Activated naive CD4-positive, alpha-beta T cell treated with anti-CD3 and anti-CD28 coated beads, Interleukin-2, amount 50 U/mL, for 24 hours (primary cell): ENCODE measurements around the gene CELSR1.

Source experiments
- H3K27ac Mint-ChIP-seq: one replicate; pipeline ENCODE4 v1.8.0; 2021; ENCODE audit warnings: mild to moderate bottlenecking, mixed read lengths
- H3K27me3 Mint-ChIP-seq: one replicate; pipeline ENCODE4 v1.8.0; 2021; ENCODE audit warnings: mixed read lengths
- H3K36me3 Mint-ChIP-seq: one replicate; pipeline ENCODE4 v1.8.0; 2021; ENCODE audit warnings: mixed read lengths
- H3K4me1 Mint-ChIP-seq: one replicate; pipeline ENCODE4 v1.8.0; 2021; ENCODE audit warnings: mixed read lengths
- H3K4me3 Mint-ChIP-seq: one replicate; pipeline ENCODE4 v1.8.0; 2021; ENCODE audit warnings: mild to moderate bottlenecking, mixed read lengths
- H3K9me3 Mint-ChIP-seq: one replicate; pipeline ENCODE4 v1.8.0; 2021; ENCODE audit warnings: mixed read lengths

Gene CELSR1

DNA sequence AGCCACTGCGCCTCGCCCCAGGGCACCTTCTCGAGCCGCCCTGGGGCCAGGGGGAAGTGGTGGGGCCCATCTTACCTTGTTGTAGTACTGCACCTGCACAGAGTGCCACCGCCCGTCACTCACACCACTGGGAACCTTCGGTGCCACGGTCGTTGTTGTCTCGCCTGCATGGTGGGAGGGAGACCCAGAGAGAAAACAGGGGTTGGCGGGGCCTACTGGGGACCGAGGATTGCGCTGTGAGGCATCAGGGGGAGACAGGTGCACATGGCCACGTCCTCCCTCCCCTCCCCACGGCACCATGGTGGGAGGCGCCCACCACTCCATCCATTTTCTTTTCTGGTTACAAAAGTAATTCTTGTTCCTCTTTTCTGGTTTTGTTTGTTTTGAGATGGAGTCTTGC, 104.1 kb downstream of the CELSR1 start:
- H3K4me1 Mint-ChIP-seq = peaks cover 13% of the 10 kb centered on the region
- H3K27me3 Mint-ChIP-seq = no peaks in the 10 kb centered on the region
- no peaks in the 10 kb centered on the region for H3K9me3 Mint-ChIP-seq
- peak overlapping the region; percentile 65 for H3K27ac Mint-ChIP-seq
- H3K36me3 Mint-ChIP-seq = no peaks in the 10 kb centered on the region
- H3K4me3 Mint-ChIP-seq = peak overlapping the region; percentile 61

- H3K27ac Mint-ChIP-seq = peak overlapping the region; percentile 93
- no peaks in the 10 kb centered on the region for H3K27me3 Mint-ChIP-seq
- no peaks in the 10 kb centered on the region for H3K36me3 Mint-ChIP-seq
- H3K4me1 Mint-ChIP-seq = peaks cover 13% of the 10 kb centered on the region
- H3K4me3 Mint-ChIP-seq = peak overlapping the region; percentile 83
- no peaks in the 10 kb centered on the region for H3K9me3 Mint-ChIP-seq
Observed at GRCh38 chr22:46432164-46433068, 105.0 kb downstream of the CELSR1 start.

- Mint-ChIP-seq H3K9me3 (no peaks in the 10 kb centered on the region), H3K27ac (peak overlapping the region; percentile 46), H3K4me3 (no peak overlapping the region), H3K27me3 (no peaks in the 10 kb centered on the region), H3K36me3 (no peaks in the 10 kb centered on the region), H3K4me1 (peaks cover 15% of the 10 kb centered on the region)
Observed at GRCh38 chr22:46430961-46431838, 106.2 kb downstream of the CELSR1 start.

- peaks cover 2% of the 10 kb centered on the region for H3K36me3 Mint-ChIP-seq
- no peak overlapping the region for H3K27ac Mint-ChIP-seq
- H3K4me3 Mint-ChIP-seq = no peak overlapping the region
- H3K9me3 Mint-ChIP-seq = no peaks in the 10 kb centered on the region
- H3K4me1 Mint-ChIP-seq = peaks cover 25% of the 10 kb centered on the region
- no peaks in the 10 kb centered on the region for H3K27me3 Mint-ChIP-seq
Observed at GRCh38 chr22:46429325-46429853, 108.0 kb downstream of the CELSR1 start.

DNA sequence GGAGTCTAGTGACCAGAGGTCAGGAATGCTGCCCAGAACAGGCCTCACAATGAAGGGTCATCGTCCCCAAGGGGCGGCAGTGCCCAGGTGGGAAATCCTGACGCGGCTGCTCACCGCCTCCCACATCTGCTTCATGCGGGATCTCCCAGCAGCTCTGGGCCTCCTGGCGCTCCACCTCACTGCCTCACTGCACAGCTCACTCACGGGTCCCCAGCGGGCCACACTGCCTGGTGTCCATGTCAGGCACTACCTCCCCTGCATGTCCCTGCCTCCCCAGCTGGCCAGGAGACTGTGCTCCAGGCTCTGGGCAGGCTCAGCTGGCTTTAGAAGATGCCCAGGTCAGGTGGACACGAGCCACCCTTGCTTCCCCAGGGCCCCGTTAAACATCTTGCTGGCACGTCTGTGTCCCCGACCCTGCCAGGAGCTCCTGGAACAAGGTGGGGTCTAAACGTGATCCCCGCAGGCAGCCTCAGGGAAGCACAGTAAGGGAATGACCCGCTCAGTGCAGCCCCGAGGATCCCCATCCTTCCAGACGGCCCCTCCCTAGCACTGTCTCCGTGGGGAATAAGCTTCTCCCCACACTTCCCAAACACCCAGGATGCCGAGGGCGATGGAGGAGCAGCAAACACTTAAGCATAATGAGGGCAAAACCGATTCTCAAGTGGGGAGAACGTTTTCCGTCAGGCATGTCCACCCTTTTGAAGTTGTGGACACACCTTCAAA, 108.7 kb downstream of the CELSR1 start:
- Mint-ChIP-seq H3K36me3 (peaks cover 2% of the 10 kb centered on the region), H3K4me1 (peaks cover 25% of the 10 kb centered on the region), H3K27ac (no peak overlapping the region), H3K27me3 (no peaks in the 10 kb centered on the region), H3K4me3 (no peak overlapping the region), H3K9me3 (no peaks in the 10 kb centered on the region)

DNA sequence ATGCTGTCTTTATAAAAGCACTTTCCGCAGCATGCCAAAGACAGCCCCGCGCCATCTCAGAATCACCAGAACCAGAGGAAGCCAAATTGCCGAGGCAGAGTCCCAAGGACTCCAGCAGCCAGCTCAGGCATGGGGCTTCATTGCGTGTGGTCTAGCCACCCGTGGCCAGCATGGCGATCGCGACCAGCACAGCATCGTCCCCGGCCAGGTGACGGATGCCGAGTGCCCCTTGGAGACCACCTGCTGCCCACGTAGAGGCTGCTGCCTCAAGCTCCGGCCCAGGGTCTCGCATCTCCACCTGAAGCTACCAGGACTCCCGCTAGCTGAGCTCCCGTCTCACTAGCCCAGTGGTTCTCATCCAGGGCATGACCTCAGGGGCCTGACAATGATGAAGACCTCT, 109.2 kb downstream of the CELSR1 start:
- Mint-ChIP-seq H3K9me3 (no peaks in the 10 kb centered on the region), H3K4me1 (peaks cover 25% of the 10 kb centered on the region), H3K36me3 (peaks cover 2% of the 10 kb centered on the region), H3K4me3 (no peak overlapping the region), H3K27me3 (no peaks in the 10 kb centered on the region), H3K27ac (no peak overlapping the region)

- H3K4me3 Mint-ChIP-seq = no peak overlapping the region
- H3K36me3 Mint-ChIP-seq = peaks cover 2% of the 10 kb centered on the region
- H3K27me3 Mint-ChIP-seq = no peaks in the 10 kb centered on the region
- H3K9me3 Mint-ChIP-seq = no peaks in the 10 kb centered on the region
- no peak overlapping the region for H3K27ac Mint-ChIP-seq
- H3K4me1 Mint-ChIP-seq = peaks cover 12% of the 10 kb centered on the region
Observed at GRCh38 chr22:46425016-46425415, 112.4 kb downstream of the CELSR1 start.

- peaks cover 2% of the 10 kb centered on the region for H3K36me3 Mint-ChIP-seq
- H3K9me3 Mint-ChIP-seq = no peaks in the 10 kb centered on the region
- no peak overlapping the region for H3K27ac Mint-ChIP-seq
- no peaks in the 10 kb centered on the region for H3K27me3 Mint-ChIP-seq
- peaks cover 12% of the 10 kb centered on the region for H3K4me1 Mint-ChIP-seq
- no peak overlapping the region for H3K4me3 Mint-ChIP-seq
Observed at GRCh38 chr22:46424496-46424895, 112.9 kb downstream of the CELSR1 start.

DNA sequence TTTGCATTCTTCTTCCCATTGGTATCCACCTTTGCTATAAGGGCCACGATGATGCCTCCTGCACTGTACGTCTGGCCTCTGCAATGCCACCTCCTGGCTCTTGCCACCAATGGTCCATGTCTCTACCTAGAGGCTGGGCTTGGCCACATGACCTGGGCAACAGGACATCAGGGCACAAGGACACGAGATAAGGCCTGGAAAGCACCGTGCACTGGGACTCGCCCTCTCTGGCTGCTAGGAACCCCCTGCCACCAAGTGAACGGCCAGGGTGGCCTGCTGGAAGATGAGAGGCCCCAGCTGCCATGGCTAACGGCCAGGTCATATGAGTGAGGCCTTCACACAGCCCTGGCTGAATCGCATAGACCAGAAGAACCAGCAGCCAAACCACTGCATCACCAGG, 114.5 kb downstream of the CELSR1 start:
- Mint-ChIP-seq H3K4me3 (no peak overlapping the region), H3K36me3 (peaks cover 2% of the 10 kb centered on the region), H3K27me3 (no peaks in the 10 kb centered on the region), H3K9me3 (no peaks in the 10 kb centered on the region), H3K27ac (no peak overlapping the region), H3K4me1 (peaks cover 12% of the 10 kb centered on the region)

DNA sequence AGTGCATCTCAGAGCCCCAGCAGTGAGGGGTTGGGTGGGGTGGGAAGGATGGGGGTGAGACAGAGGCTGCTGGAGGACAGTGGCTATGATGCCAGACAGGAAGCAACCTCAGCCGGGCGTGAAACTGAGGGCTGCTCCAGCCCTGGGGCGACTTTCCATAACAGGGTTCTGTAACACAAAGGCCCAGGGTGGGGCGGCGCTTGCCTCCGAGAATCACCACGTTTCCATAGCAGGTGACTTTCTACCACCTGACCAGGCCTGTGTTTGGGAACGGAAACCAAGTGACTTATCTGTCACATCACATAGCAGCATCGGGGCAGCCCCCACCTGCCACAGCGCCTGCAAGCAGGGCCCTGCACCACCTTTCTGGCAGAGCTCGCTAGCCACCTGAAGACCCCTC, 116.2 kb downstream of the CELSR1 start:
- H3K4me3 Mint-ChIP-seq = no peak overlapping the region
- peaks cover 2% of the 10 kb centered on the region for H3K36me3 Mint-ChIP-seq
- H3K9me3 Mint-ChIP-seq = no peaks in the 10 kb centered on the region
- peaks cover 11% of the 10 kb centered on the region for H3K4me1 Mint-ChIP-seq
- H3K27ac Mint-ChIP-seq = no peak overlapping the region
- no peaks in the 10 kb centered on the region for H3K27me3 Mint-ChIP-seq

DNA sequence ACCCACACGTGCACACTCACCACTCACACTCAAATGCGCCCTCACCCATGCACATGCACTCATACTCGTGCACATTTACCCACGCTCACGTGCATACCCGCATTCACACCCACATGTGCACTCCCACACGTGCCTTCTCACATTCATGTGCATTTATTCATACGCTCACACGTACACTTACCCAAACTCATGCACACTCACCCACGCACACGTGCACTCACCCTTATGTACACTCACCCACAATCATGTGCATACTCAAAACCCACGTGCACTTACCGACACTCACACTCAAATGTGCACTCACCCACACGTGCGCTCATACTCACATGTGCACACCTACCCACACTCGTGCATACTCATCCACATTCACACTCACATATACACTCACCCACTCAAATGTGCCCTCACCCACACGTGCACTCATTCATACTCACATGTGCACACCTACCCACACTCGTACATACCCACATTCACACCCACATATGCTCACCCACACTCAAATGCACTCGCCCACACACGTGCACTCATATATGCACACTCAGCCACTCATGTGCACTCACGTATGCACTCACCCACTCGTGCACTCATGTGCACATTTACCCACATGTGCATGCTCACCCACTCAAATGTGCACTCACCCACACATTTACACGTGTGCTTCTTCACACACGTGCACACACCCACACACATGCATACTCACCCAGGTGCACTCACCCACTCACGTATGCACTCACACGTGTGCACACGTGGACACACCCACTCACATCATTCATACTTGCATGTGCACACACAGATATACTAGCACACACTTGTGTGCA, 117.5 kb downstream of the CELSR1 start:
- Mint-ChIP-seq H3K27me3 (no peaks in the 10 kb centered on the region), H3K27ac (no peak overlapping the region), H3K36me3 (no peaks in the 10 kb centered on the region), H3K4me1 (no peaks in the 10 kb centered on the region), H3K9me3 (no peaks in the 10 kb centered on the region), H3K4me3 (no peak overlapping the region)

DNA sequence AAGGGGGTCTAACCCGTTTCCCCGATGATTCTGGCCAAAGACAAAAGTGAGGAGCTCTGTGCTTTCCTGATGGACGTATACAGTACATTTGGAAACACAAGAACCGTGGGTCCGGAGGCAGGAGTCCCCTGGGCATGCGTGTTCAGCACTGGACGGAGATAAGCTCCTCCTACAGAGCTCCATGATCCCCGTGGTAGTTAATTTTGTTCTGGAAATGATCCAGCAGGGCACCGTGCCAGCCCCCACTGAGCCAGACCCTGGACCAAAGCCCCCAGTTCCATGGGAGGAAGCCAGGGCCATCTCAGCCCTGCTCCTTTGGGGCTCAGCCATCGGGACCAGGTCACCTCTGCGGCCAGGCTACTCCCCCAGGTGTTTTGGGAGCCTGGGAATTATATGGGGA, 118.6 kb downstream of the CELSR1 start:
- Mint-ChIP-seq H3K27me3 (no peaks in the 10 kb centered on the region), H3K4me3 (no peak overlapping the region), H3K27ac (no peak overlapping the region), H3K9me3 (no peaks in the 10 kb centered on the region), H3K4me1 (no peaks in the 10 kb centered on the region), H3K36me3 (no peaks in the 10 kb centered on the region)

- no peaks in the 10 kb centered on the region for H3K27me3 Mint-ChIP-seq
- no peak overlapping the region for H3K4me3 Mint-ChIP-seq
- no peaks in the 10 kb centered on the region for H3K36me3 Mint-ChIP-seq
- H3K27ac Mint-ChIP-seq = no peak overlapping the region
- H3K9me3 Mint-ChIP-seq = no peaks in the 10 kb centered on the region
- no peaks in the 10 kb centered on the region for H3K4me1 Mint-ChIP-seq
Observed at GRCh38 chr22:46417769-46418168, 119.7 kb downstream of the CELSR1 start.

DNA sequence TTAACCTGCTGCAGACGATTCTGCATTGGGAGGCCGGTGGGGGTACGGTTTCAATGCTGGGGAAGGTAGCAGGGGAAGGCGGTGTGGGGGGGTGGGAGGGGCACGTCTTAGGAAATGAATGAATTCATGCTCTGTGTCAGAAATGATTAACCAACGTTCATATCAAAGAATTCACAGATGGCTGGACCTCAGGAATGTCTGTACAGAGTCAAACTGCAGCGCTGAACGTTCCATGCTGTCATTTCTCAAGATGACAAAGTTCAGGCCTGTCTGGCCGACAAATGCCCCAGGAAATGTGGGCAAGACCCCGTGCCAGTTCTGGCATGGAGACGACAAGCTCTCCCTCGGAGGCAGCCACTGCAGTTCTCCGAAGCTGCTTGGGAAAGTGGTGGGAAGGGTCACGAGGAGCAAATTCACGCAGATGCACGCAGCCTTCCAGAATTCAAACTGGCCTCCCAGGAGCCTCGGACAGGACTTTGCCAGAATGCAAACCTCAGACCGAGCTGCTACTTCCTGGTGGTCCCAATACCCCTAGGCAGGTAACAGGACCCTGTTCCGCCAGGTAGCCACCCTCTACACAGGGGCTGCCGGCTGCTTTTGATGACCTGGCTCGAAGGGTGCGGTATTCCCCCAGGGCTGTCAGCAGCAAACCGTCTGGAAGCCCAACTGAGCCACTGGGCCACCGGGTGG, 120.4 kb downstream of the CELSR1 start:
- H3K9me3 Mint-ChIP-seq = no peaks in the 10 kb centered on the region
- H3K27ac Mint-ChIP-seq = no peak overlapping the region
- no peak overlapping the region for H3K4me3 Mint-ChIP-seq
- H3K36me3 Mint-ChIP-seq = no peaks in the 10 kb centered on the region
- H3K27me3 Mint-ChIP-seq = no peaks in the 10 kb centered on the region
- H3K4me1 Mint-ChIP-seq = no peaks in the 10 kb centered on the region
